ENCODE data around the gene PROM1.

PROM1 gene

DNA sequence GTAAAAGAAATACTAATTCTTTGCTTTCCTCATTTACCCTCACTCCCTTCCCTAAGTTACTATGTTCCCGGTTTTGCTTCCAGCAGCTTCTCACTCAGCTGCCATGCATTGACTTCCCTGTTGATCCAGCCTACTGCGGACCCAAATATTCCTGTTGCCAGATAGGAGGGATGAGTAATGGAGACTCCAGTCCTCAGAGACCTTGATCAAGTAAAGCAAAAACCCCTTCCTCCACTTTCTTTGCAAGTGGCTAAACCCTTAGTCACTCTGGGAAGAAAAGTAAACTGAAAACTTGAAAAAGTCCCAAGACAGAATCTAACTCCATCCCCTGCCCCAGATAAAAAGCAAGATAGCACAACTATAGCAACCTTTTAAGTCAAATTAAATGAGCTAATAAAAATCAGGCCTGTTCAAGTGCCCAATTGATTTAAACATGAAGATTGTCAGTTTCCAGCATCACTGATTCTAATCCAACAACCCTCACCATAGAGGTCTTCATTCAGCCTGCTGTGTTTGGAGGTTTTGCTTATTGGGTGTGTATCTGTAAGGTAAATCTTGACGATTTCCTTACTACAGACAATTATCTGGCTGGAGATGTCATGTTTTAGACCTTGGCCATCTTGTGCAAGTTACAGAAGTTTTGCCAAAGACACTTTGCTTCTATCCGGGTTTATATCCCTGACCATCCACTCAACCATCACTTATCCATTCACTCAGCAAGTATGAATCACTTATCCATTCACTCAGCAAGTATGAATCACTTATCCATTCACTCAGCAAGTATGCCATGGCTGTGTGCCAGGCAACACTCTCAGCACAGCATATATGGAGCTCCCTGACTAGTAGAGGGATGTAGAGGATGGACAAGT lies 162.9 kb downstream of the PROM1 start:
- no peak overlapping the region for H2AFZ ChIP-seq (ENCODE audit: low read length)
- no peaks in the 10 kb centered on the region for H3K79me2 ChIP-seq (ENCODE audit: insufficient read depth, low read length)
- no peaks in the 10 kb centered on the region for H3K9me2 ChIP-seq (ENCODE audit: low read depth, low read length)
- no peaks in the 10 kb centered on the region for H4K20me1 ChIP-seq (ENCODE audit: insufficient read depth, low read length)
- H3K4me3 ChIP-seq (ENCODE audit: low read depth, low read length, poor library complexity, severe bottlenecking): no peak overlapping the region
- no peak overlapping the region for H3K9ac ChIP-seq (ENCODE audit: low read length)
- no peaks in the 10 kb centered on the region for H3K4me1 ChIP-seq (ENCODE audit: insufficient read depth, low read length, severe bottlenecking)
- H3K4me2 ChIP-seq (ENCODE audit: low read length): no peak overlapping the region
- no peaks in the 10 kb centered on the region for H3K27me3 ChIP-seq (ENCODE audit: insufficient read depth, low read length)
- no peaks in the 10 kb centered on the region for H3F3A ChIP-seq (ENCODE audit: insufficient read depth, low read length)
- no peak overlapping the region for H3K27ac ChIP-seq (ENCODE audit: low read depth, low read length, poor library complexity, severe bottlenecking)
- H3K36me3 ChIP-seq (ENCODE audit: insufficient read depth, low read length): no peaks in the 10 kb centered on the region
- H3K9me3 ChIP-seq (ENCODE audit: low read length): no peaks in the 10 kb centered on the region
- TF ChIP-seq, protein P1, sequence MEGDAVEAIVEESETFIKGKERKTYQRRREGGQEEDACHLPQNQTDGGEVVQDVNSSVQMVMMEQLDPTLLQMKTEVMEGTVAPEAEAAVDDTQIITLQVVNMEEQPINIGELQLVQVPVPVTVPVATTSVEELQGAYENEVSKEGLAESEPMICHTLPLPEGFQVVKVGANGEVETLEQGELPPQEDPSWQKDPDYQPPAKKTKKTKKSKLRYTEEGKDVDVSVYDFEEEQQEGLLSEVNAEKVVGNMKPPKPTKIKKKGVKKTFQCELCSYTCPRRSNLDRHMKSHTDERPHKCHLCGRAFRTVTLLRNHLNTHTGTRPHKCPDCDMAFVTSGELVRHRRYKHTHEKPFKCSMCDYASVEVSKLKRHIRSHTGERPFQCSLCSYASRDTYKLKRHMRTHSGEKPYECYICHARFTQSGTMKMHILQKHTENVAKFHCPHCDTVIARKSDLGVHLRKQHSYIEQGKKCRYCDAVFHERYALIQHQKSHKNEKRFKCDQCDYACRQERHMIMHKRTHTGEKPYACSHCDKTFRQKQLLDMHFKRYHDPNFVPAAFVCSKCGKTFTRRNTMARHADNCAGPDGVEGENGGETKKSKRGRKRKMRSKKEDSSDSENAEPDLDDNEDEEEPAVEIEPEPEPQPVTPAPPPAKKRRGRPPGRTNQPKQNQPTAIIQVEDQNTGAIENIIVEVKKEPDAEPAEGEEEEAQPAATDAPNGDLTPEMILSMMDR (IDR thresholded peaks at IDR 0.05; ENCODE audit: low read length): no peak
- no peak for TF ChIP-seq EZH2 (IDR thresholded peaks at IDR 0.05; ENCODE audit: borderline replicate concordance, low read length)

DNA sequence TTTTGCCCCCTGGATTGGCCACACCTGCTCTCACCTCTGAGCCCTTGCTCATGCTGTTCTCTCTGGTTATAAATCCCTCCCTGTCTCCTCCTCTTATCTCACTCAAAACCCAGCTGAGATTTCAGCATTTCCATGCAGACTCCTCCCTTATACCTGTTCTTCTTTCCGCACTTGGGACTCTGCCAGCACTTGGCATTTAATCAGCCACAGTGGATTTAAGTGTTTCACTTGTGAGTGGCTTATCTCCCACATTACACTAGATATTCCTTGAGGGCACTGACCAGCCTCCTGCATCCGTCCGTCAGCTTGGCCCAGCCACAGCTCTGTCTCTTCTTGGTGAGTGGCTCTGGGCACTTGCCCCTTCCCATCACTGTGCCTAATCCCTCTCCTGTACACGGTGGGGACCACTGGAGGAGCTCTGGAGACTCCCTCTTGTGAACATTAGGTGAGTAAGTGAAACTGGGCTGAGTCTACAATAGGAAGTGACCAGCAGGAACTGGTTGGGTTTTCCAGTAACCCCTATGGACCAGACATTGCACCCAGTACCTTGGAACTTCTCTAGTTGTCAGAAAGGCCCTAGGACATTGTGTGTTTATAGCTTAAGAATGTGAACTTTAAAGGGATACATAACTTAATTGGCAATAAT lies 165.2 kb downstream of the PROM1 start:
- no peaks in the 10 kb centered on the region for H3K4me1 ChIP-seq (ENCODE audit: insufficient read depth, low read length, severe bottlenecking)
- H2AFZ ChIP-seq (ENCODE audit: low read length): no peak overlapping the region
- H3K9ac ChIP-seq (ENCODE audit: low read length): no peak overlapping the region
- no peaks in the 10 kb centered on the region for H3K36me3 ChIP-seq (ENCODE audit: insufficient read depth, low read length)
- no peak for TF ChIP-seq EZH2 (IDR thresholded peaks at IDR 0.05; ENCODE audit: borderline replicate concordance, low read length)
- TF ChIP-seq, protein P1 (IDR thresholded peaks at IDR 0.05; ENCODE audit: low read length): no peak
- no peaks in the 10 kb centered on the region for H3K27me3 ChIP-seq (ENCODE audit: insufficient read depth, low read length)
- no peaks in the 10 kb centered on the region for H3K79me2 ChIP-seq (ENCODE audit: insufficient read depth, low read length)
- H3K9me2 ChIP-seq (ENCODE audit: low read depth, low read length): no peaks in the 10 kb centered on the region
- H3K9me3 ChIP-seq (ENCODE audit: low read length): no peaks in the 10 kb centered on the region
- no peaks in the 10 kb centered on the region for H3F3A ChIP-seq (ENCODE audit: insufficient read depth, low read length)
- H3K4me3 ChIP-seq (ENCODE audit: low read depth, low read length, poor library complexity, severe bottlenecking): no peak overlapping the region
- no peak overlapping the region for H3K27ac ChIP-seq (ENCODE audit: low read depth, low read length, poor library complexity, severe bottlenecking)
- no peak overlapping the region for H3K4me2 ChIP-seq (ENCODE audit: low read length)
- H4K20me1 ChIP-seq (ENCODE audit: insufficient read depth, low read length): no peaks in the 10 kb centered on the region

Data from OCI-LY1 (cell line).